Adrenal gland (tissue), 5 donors: ENCODE data around the gene DPM3.

Experiments used
- POLR2A ChIP-seq, 2 donors: fragments of 450-650 bp; IDR thresholded peaks; one replicate each; pipeline ENCODE4 v1.6.1; 2017; ENCODE audit warnings: antibody characterized with exemption in 2 of 2, mild to moderate bottlenecking in 2 of 2, moderate library complexity in 1 of 2
- TF ChIP-seq, protein P1 (sequence below), 6 experiments: fragments of 450-650 bp in 4 of 6; fragments of 200-600 bp in 2 of 6; sonication (generic) in 1 of 6; IDR thresholded peaks; 1 replicate in 5 of 6; 2 replicates in 1 of 6; pipeline versions ENCODE4 v1.5.1 to v1.8.0; 2016 to 2021; ENCODE audit warnings: antibody characterized with exemption in 6 of 6, mild to moderate bottlenecking in 2 of 6, moderate library complexity in 1 of 6
- donor health status: DM: no; HTN: no; CAD: no.

DNA sequence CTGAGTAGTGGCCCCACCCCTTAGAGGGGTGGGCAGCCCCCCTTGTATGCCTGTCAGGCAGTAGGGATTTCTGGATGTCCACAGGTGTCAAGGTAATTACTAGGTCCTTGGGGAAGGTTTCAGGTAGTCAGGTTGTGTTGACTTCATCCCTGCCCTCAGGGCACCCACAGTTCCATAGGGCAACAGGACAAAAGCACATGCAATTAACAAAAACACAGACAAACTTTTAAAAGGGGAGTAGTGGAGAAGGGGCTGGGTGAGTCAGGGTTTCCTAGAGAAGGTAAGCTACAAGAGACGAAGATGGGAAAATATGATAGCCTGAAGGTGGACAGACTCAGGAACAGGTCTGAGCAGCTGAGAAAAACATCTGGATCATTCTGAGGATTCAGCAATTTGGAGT lies 18.7 kb upstream of the DPM3 start:
- TF ChIP-seq POLR2A (IDR thresholded peaks at IDR 0.05) = no peak
- TF ChIP-seq, protein P1, sequence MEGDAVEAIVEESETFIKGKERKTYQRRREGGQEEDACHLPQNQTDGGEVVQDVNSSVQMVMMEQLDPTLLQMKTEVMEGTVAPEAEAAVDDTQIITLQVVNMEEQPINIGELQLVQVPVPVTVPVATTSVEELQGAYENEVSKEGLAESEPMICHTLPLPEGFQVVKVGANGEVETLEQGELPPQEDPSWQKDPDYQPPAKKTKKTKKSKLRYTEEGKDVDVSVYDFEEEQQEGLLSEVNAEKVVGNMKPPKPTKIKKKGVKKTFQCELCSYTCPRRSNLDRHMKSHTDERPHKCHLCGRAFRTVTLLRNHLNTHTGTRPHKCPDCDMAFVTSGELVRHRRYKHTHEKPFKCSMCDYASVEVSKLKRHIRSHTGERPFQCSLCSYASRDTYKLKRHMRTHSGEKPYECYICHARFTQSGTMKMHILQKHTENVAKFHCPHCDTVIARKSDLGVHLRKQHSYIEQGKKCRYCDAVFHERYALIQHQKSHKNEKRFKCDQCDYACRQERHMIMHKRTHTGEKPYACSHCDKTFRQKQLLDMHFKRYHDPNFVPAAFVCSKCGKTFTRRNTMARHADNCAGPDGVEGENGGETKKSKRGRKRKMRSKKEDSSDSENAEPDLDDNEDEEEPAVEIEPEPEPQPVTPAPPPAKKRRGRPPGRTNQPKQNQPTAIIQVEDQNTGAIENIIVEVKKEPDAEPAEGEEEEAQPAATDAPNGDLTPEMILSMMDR (IDR thresholded peaks at IDR 0.05) = no peak
